GM12875 (cell line): ENCODE measurements around the gene EPB41L4A.

Experiments
- H3K4me3 ChIP-seq: one replicate; pipeline ENCODE4 v1.5.1; 2011; ENCODE audit warnings: low read depth, low read length, control low read depth
- CTCF ChIP-seq: IDR thresholded peaks from 2 replicates; pipeline ENCODE4 v1.5.1; 2011; ENCODE audit warnings: low read depth, mild to moderate bottlenecking, control low read depth, inconsistent platforms, low read length, moderate library complexity, borderline replicate concordance; ENCODE audit not compliant: insufficient read depth

Gene EPB41L4A

GRCh38 chr5:112146323-112147226 lies 272.5 kb downstream of the EPB41L4A start:
- H3K4me3 ChIP-seq: no peak overlapping the region
- peak; percentile 52; the same call in 1 of the 2 replicates for TF ChIP-seq CTCF

- TF ChIP-seq CTCF: no peak
- H3K4me3 ChIP-seq: no peak overlapping the region
These were observed 275.4 kb downstream of the EPB41L4A start for GRCh38 chr5:112143690-112144089.

GRCh38 chr5:112142769-112143270 lies 276.3 kb downstream of the EPB41L4A start:
- no peak overlapping the region for H3K4me3 ChIP-seq
- TF ChIP-seq CTCF: no peak

GRCh38 chr5:112141582-112141981 lies 277.5 kb downstream of the EPB41L4A start:
- TF ChIP-seq CTCF: no peak
- H3K4me3 ChIP-seq: no peak overlapping the region

- TF ChIP-seq CTCF: no peak
- H3K4me3 ChIP-seq: no peak overlapping the region
These were observed 280.6 kb downstream of the EPB41L4A start for GRCh38 chr5:112138526-112138925.

- no peak overlapping the region for H3K4me3 ChIP-seq
- no peak for TF ChIP-seq CTCF
These were observed 282.3 kb downstream of the EPB41L4A start for GRCh38 chr5:112136773-112137172.

GRCh38 chr5:112127861-112128260 lies 291.2 kb downstream of the EPB41L4A start:
- no peak overlapping the region for H3K4me3 ChIP-seq
- TF ChIP-seq CTCF: no peak
